ENCODE data around the gene GOLT1A.

GRCh38 chr1:204224655-204225054 is 10.9 kb upstream of the GOLT1A start:
- no peak for TF ChIP-seq CTCF (IDR thresholded peaks at IDR 0.05 in 4 of 5, conservative IDR thresholded peaks at IDR 0.05 in 1 of 5)
- no peak for TF ChIP-seq POLR2A (IDR thresholded peaks at IDR 0.05)
